Muscle of arm (tissue), 12 donors: Measurements from ENCODE around the gene NEUROG1. TPM values are rescaled to one million over a fixed set of nuclear protein-coding genes. Genes with fewer than 3 reads are reported as not detected.

Experiments used
- DNase-seq: peaks from one replicate; pipeline ENCODE4 v3.0.0-alpha.2; 2013
- polyA plus RNA-seq, 12 donors: library from polyadenylated mRNA; unstranded; fragments of 120-200 nt; gene quantifications; one replicate each; pipeline ENCODE4 v1.2.1, GENCODE V29; 2013; ENCODE audit not compliant: insufficient read length in 12 of 12

NEUROG1 gene
- polyA plus RNA-seq, 12 donors: not detected

- DNase-seq: no peak
Measured at GRCh38 chr5:135493406-135494180, 42.2 kb downstream of the NEUROG1 start.

GRCh38 chr5:135492319-135492626, 43.5 kb downstream of the NEUROG1 start:
- no peak for DNase-seq

- no peak for DNase-seq
Measured at GRCh38 chr5:135491552-135492318, 44.0 kb downstream of the NEUROG1 start.

- no peak for DNase-seq
Measured at GRCh38 chr5:135491038-135491551, 44.7 kb downstream of the NEUROG1 start.

GRCh38 chr5:135490245-135491037, 45.3 kb downstream of the NEUROG1 start:
- no peak for DNase-seq

- DNase-seq: no peak
Measured at GRCh38 chr5:135489466-135490244, 46.1 kb downstream of the NEUROG1 start.

- no peak for DNase-seq
Measured at GRCh38 chr5:135488727-135489465, 46.9 kb downstream of the NEUROG1 start.

- DNase-seq: no peak
Measured at GRCh38 chr5:135487839-135488514, 47.8 kb downstream of the NEUROG1 start.

- DNase-seq: no peak
Measured at GRCh38 chr5:135487037-135487395, 48.7 kb downstream of the NEUROG1 start.

GRCh38 chr5:135486131-135487036, 49.4 kb downstream of the NEUROG1 start:
- DNase-seq: no peak

GRCh38 chr5:135484674-135485086, 51.1 kb downstream of the NEUROG1 start:
- DNase-seq: no peak

Other genes starting within 250 kb of the NEUROG1 start
- gene MACROH2A1, start 136.7 kb downstream of the NEUROG1 start, polyA plus RNA-seq: 100 to 1,000 TPM in 7 of 12 donors, 10 to 100 TPM in 4, not detected in 1; 88.1 to 197 (median 101) TPM
- under 1 TPM in 7 of 12 donors, not detected in 5; 0.07 to 0.87 (median 0.11) TPM for gene DCANP1, start 88.6 kb downstream of the NEUROG1 start, polyA plus RNA-seq
- gene TIFAB, start 83.6 kb downstream of the NEUROG1 start, polyA plus RNA-seq: 1 to 10 TPM in 1 of 12 donors, under 1 TPM in 9, not detected in 2; 0.08 to 2.1 (median 0.14) TPM
- gene CXCL14, start 43.0 kb upstream of the NEUROG1 start, polyA plus RNA-seq: 100 to 1,000 TPM in 4 of 12 donors, 10 to 100 TPM in 7, not detected in 1; 25.2 to 773 (median 46.4) TPM